Measurements from ENCODE around the gene PBX3.

DNA sequence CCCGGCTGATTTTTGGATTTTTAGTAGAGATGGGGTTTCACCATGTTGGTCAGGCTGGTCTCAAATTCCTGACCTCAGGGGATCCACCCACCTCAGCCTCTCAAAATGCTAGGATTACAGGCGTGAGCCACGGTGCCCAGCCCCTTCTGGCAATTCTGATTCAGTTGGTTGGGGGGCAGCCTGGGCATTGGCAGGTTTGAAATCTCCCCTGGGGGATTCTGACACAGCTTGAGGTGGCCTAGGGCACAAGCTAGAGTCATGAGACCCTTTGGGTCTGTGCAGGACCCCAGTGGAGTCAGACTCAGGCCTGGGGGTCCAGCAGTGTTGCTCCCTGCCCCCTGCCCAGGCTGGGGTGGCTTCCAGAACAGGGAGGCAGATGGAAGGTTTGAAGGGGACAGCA, 239.8 kb downstream of the PBX3 start:
- TF ChIP-seq POLR2AphosphoS5 (IDR thresholded peaks at IDR 0.05; ENCODE audit: insufficient read depth in 1 of 2, low read depth in 1 of 2): no peak
- TF ChIP-seq, protein P1, sequence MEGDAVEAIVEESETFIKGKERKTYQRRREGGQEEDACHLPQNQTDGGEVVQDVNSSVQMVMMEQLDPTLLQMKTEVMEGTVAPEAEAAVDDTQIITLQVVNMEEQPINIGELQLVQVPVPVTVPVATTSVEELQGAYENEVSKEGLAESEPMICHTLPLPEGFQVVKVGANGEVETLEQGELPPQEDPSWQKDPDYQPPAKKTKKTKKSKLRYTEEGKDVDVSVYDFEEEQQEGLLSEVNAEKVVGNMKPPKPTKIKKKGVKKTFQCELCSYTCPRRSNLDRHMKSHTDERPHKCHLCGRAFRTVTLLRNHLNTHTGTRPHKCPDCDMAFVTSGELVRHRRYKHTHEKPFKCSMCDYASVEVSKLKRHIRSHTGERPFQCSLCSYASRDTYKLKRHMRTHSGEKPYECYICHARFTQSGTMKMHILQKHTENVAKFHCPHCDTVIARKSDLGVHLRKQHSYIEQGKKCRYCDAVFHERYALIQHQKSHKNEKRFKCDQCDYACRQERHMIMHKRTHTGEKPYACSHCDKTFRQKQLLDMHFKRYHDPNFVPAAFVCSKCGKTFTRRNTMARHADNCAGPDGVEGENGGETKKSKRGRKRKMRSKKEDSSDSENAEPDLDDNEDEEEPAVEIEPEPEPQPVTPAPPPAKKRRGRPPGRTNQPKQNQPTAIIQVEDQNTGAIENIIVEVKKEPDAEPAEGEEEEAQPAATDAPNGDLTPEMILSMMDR (IDR thresholded peaks at IDR 0.05): no peak
- TF ChIP-seq POLR2A (IDR thresholded peaks at IDR 0.05): no peak
